GM18951 (cell line): Measurements from ENCODE around the gene CSF2RB.

Experiments used
- POLR2A ChIP-seq: IDR thresholded peaks from 4 replicates; pipeline ENCODE4 v1.6.1; 2011; ENCODE audit warnings: mild to moderate bottlenecking; ENCODE audit not compliant: insufficient read length, insufficient read depth; ENCODE audit errors: extremely low read depth
- in situ Hi-C: fragments of 300-500 bp; cut with MboI; formaldehyde crosslinking; loops from one replicate; pipeline ENCODE4 v1.12.0; 2022; ENCODE audit warnings: low sequenced_read_pairs, mixed read lengths, inconsistent platforms; ENCODE audit not compliant: unreplicated experiment

The CSF2RB gene

GRCh38 chr22:36930041-36930935 is 16.9 kb downstream of the CSF2RB start:
- no peak for TF ChIP-seq POLR2A
- in situ Hi-C loops = no loop called here

GRCh38 chr22:36931446-36931845 is 18.0 kb downstream of the CSF2RB start:
- in situ Hi-C loops = no loop called here
- no peak for TF ChIP-seq POLR2A

- TF ChIP-seq POLR2A = no peak
- in situ Hi-C loops = no loop called here
These were observed 20.4 kb downstream of the CSF2RB start for GRCh38 chr22:36933629-36934417.

GRCh38 chr22:36934418-36935312 is 21.2 kb downstream of the CSF2RB start:
- no peak for TF ChIP-seq POLR2A
- in situ Hi-C loops = no loop called here

- TF ChIP-seq POLR2A = no peak
- in situ Hi-C loops = no loop called here
These were observed 21.8 kb downstream of the CSF2RB start for GRCh38 chr22:36935313-36935610.

GRCh38 chr22:36935694-36936093 is 22.3 kb downstream of the CSF2RB start:
- no peak for TF ChIP-seq POLR2A
- in situ Hi-C loops = no loop called here

GRCh38 chr22:36936362-36937116 is 23.1 kb downstream of the CSF2RB start:
- in situ Hi-C loops = no loop called here
- TF ChIP-seq POLR2A = no peak

GRCh38 chr22:36937319-36938027 is 24.0 kb downstream of the CSF2RB start:
- in situ Hi-C loops = no loop called here

GRCh38 chr22:36938028-36938425 is 24.6 kb downstream of the CSF2RB start:
- in situ Hi-C loops = no loop called here
- no peak for TF ChIP-seq POLR2A

More at GRCh38 chr22:36937319-36938027, 24.0 kb downstream of the CSF2RB start:
- TF ChIP-seq POLR2A = no peak

- TF ChIP-seq POLR2A = no peak
- in situ Hi-C loops = no loop called here
These were observed 25.5 kb downstream of the CSF2RB start for GRCh38 chr22:36938886-36939285.

GRCh38 chr22:36940676-36941075 is 27.2 kb downstream of the CSF2RB start:
- no peak for TF ChIP-seq POLR2A
- in situ Hi-C loops = no loop called here

GRCh38 chr22:36942556-36942955 is 29.1 kb downstream of the CSF2RB start:
- in situ Hi-C loops = no loop called here
- no peak for TF ChIP-seq POLR2A
